Stimulated activated CD8-positive, alpha-beta memory T cell treated with anti-CD3 and anti-CD28 coated beads, Interleukin-7, amount 100 ng/mL, for 24 hours (primary cell): ENCODE data around the gene HOXB9.

Experiments
- DNase-seq: peaks from one replicate; pipeline ENCODE4 v3.0.0-alpha.2; 2020; ENCODE audit warnings: low read depth

HOXB9 gene

DNA sequence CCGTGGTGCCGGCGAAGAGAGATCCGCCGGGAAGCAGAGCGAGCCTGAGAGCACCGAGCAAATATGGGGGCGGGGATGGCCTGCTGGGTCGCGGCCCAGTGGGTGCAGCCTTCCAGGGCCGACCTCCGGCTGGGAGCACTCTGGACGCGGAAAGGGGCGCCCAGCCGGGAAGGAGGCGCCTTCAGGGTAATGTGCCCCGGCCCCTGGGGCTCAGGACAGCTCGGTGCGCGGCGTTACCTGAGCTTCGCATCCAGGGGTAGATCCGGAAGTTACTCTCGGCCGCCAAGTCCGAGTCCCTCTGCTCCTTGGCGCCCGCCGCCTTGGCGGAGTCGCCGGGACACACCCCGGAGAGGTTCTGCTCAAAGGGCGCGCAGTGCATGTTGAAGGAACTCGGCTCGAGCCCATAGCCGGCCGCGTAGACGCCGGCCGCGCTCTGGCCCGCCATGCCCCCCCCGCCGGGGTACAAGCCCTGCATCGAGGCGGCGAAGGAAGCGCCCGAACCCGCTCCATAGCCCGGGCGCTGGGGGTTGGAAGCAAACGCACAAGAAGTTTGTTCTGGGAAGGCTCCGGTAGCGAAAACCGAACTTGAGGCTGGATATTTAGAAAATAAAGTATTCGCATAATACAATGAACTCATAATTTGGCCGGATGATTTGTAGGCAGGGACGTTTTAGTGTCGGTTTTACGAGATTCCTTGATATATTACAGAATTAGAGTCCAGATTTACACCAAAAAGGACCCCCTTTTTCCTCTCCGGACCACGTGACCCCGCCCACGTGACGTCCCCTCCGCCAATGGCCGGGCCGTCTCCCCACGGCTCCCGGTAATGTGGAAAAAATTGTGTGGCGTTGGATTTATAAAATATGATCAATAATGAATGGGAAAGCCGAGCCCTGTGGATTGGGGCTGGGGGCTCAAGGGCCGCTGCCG, 15.6 kb downstream of the HOXB9 start, which contains the start of gene HOXB7:
Gene HOXB7, minus strand, starts transcription at position 736 of the 930 bp plus-strand sequence. Its CDS starts 99 bp downstream, at position 637.
- peak; percentile 55 for DNase-seq

DNA sequence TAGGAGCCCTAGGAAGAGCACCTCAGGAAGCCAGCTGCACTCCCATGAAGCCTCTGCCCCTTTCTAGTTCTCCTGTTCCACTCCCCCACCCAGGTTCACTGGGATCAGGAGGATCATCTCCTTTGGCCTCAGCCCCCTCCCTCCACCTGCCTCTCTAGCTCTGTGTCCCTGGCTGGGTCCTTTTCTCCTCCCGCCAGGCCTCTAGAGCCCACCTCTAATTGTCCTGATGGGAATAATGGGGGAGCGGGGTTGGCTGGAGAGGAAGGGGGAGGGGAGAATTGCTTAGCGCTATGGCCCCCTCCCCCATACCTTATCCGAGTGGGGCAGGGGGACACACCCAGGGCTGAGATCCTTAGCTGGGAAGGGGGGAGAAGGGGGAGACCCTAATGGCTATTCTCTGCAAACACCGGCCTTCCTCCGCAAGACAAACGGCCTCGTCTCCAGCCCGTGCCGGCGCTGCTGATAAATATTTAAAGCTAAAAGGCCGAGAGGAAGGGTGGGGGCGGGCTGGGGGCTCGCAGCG, 16.3 kb downstream of the HOXB9 start:
- no peak for DNase-seq

DNA sequence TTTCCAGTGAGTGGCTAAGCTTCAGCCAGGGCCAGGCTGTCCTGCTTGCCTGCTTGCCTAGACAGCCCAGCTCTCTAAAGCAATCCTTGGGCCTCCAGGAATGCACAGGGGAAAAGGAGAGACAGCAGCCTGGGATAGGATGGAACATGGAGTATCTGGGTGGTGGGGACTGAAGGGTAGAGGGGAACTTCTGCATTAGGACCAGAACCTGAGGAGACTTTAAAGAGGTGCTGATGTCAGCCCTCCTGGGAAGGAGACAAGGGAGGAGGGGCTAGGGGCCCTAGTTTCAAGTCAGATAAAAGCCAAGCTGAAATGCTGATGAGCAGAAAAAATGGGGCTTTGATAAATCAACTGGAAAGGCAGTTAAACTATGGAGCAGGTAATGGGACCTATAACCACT, 17.1 kb downstream of the HOXB9 start:
- no peak for DNase-seq

DNA sequence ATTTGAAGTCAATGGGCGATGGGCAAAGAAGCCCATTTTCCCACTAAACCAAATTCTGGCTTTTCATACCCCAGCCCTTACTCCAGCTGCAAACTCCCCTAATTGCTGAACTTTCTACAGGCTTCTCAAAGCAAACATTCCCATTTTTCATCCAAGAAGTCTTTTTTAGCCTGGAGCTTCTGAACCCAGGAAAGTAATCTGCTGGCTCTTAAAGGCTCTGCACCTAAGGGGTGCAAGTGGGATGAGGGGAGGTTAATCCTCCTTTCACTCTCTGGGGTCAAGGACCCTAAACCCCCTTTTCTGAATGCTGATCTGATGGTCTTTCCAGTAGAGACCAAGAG, 17.7 kb downstream of the HOXB9 start:
- DNase-seq, result no peak

DNA sequence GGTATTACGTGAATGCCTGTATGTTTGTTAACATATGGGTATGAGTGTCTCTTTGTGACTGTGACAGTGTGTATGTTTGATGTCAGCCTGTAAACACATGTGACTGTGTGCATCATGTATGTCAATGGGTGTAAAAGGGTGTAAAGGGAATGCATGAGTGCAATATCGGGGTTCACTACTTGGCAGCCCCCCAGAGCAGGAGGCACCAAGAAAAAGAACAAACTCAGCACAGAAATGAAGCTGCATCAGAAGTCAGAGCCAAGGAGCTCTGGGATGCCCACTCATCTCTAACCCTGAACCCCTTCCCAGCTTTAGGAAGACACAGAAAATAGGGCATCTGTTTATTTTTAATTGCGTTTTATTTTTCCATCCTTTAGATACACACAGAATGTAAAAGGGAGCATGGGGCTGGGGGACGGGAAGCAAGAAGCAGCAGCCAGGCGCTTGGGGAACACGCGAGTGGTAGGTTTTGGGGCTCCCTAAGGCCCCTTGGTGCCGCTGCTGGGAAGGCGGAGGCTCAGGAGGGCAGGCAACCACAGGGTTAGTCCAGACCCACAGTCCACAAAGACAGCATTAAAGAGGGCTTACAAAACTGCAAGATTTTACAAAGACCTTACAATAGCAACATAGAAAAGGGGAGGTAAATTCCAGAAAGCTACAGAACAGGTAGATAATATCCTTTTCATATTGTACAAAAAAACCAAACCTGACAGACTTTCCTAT, 19.1 kb downstream of the HOXB9 start:
- DNase-seq, result no peak

DNA sequence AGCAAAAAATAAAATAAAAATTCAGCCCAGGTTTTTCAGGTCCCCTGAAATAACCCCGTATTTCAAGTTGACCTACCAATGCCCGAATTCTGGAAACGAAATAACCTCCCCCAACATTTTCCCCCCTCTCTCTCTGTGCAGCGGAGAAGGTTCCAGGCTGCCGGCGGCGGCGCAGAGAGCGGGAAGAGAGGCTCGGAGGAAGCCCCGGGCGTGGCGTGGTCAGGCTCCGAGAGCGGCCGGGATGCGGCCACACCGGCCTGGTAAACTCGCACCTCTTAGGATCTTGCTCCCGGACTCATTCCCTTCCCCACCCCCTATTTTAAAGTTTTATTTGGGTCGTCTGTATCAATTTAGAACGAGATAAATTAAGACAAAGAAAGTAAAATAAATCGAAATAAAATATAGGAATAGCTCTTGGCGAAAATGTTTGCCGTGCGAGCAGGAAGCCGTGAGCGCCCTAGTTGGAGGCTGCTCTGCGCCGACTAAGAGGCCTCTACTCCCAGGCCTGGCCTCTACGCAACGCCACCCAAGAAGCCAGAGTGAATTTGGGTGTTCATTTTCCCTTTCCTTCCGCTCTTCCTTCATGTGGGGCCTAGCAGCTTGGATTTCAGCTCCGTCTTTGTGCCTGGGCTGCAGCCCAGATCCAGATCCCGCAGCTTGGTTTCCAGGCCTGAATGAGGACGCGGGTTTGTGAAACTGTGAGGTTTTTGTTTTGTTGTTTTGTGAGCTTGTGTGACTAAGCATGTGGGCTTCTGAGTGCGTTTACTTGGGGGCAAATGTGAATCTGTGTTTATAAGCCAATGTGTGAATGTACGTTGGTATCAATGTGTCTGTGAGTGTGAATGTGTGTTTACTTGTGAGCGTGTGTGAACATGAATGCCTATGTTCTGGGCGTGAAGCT, 19.9 kb downstream of the HOXB9 start:
- no peak for DNase-seq

DNA sequence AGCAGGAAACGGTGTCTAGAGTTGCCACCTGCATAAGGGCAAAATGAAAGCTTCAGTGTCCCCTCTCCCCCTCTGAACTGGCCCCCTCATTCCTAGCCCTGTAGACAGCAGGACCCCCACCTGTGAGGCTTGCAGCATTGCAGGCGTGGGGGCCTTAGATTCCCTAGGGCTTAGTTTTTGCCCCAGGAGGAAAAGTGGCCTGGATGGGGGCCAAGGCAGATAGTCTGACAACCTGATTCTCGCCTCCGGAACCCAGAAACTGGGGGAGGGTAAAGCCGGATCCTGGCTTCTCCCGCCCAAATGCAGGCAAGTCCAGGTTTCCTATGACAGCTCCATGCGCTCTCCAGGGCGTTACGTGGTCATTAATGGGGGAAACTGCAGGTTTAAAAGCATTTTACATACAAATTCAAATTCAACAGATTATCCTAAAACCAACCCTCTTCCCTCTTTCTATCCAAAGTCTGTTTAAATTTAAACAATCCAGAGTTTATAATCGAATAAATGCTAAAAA, 20.7 kb downstream of the HOXB9 start:
- no peak for DNase-seq

DNA sequence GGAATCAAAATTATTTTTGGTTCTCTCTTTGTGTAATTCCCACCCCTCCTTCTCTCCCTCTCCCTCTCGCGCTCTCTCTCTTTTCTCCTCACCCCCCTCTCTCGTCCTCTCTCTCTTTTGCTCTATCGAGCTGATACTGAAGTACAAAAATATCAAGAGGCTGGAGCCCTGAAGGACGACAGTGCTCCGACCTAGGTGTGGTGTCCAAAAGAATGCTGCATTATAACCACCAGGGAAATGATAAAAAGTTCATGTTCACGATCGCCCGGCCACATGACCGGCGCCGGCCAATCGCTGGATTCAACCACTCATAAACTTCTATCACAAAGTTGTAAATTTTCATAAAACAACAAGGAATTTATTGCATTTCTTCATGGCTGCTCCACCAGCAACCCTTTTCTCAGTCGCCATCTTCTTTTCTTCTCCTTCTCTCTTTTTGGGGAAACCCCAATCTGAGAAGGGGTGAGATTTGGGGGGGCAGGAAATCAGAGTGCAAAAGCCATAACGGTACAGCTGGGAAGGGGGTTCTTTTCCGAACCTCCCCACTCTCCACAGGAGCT, 21.3 kb downstream of the HOXB9 start, which contains the start of gene HOXB6:
Gene HOXB6, minus strand, starts transcription at position 217 of the 560 bp plus-strand sequence. CDS start 6,836 bp downstream, outside the sequence.
- DNase-seq, result no peak

DNA sequence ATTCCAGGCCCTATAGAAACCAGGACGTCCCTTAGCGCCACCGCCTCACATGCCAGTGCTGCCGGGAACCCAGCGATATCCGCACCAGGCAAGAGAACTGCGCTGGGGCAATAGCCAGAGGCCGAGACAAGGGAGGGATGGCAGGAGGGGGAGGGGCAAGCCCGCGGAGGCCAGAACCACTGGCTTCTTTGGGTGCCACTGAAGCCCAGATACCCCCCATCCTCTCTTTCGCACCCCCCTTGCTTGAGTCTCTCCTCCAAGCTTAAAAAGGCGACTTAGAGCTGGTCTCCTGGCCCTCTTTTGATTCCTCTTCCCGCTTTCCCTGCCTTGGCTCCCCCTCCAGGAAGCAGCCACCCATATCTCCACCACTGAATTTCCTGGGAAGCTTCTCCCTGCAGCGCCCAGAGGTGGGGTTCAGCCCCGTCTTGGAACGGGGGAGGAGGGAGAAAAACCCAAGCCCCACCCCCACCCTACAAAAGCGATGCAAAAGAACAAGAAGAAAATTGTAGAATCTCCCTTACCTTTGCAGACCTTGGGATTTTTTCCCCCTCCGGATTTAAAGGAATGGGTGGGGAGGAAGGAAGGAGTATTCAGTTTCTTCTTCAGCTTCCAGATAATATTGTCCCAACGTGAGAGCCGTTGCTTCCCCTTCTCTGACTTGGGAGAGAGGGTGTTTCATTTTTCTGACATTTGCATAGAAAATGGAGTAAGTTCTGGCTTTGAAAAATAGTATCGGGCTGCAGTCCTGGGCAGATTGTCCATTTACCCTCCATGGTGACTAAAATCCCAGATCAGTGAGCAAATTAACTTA, 22.0 kb downstream of the HOXB9 start:
- DNase-seq, result no peak

DNA sequence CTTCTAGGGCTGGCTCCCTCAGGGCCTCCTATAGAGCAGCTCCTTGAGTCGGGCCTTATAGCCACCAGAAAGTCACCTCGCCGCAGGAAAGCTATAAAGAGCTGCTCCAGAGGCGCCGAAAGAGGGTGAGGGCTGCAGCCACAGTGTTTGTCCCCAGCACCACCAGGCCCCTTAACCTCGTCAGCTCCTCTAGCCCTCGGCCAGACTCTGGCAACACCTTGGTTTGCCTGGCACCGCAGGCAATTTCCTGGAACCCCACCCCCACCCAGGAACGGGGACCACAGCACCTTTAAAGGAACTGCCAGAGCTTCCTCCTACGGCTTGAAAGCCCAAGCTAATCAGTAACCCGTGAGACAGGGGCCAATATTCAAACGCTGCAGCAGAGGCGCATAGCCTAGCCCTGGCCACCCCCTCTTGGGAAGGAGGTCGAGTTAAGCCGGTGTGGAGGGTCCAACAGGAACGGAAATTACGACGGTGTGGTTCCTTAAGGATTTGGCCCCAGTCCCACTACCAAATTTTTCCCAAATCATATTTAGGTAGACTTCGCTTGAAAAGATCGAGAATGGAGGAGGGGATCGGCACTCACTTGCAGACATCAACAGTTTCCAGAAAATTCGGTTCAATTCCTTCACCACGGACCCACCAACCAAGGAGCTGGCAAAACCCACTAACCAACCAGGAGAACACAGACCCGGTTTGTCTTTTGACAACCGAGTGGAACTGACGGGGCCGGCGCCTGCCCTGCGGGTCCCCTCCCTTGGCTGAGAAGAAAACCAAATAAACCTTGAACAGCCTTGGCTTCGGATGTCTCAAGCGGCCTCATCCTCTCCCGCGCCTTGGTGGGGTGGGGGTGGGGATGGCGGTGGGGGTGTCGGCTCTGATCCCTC, 24.4 kb downstream of the HOXB9 start:
- no peak for DNase-seq

DNA sequence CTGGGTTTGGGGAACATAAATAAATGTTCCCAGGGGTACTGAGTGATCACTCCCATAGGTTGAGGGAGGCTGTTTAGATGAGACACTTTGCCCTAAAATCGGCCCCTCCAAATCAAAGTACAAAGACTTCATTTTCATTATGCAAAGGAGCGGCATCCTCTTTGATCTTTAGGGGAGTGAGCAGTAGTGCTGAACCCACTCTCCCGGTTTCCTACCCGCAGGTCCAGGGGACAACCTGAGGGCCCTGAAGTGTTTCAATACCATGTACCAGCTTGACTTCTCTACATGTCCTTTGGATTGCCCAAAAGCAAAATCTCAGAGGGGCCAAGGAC, 25.0 kb downstream of the HOXB9 start:
- no peak for DNase-seq

DNA sequence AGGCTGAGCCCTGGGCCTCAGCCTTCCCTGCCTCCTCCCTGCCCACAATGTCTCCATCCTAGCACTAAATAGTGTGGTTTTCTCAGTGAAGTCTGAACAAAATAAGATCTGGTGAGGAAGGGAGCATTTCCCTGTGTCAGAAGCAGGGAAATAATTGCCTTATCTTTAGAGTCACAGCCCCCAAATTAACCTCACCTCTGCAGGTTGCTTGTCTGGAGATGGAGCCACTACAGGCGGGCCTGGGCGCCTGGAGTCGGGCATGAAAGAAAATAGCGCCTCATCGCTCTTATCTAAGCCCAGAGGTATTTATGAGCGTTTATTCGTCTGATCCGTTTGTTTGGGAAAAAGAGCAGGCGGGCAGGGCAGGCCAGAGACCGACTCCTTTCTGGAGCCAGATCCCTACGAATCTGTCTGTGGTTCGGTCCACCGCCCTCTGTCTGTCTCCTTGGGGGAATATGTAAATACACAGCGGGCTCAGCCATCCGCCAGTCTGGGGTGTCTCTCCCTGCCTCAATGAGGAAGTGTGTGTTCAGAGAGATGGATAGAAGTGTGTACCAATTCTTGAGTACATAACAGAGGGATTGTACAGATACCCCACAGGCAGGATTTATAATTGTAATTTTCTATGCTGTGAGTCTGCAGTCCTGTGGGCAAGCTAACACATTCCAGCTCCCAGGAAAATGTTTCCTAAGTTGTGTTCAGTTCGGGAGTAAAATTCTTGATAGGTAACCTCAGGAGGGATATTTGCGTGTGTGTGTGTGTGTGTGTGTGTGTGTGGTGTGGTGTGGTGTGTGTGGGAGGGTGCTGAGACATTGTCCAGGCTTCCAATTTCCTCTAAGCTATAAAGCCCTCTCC, 25.7 kb downstream of the HOXB9 start:
- no peak for DNase-seq

DNA sequence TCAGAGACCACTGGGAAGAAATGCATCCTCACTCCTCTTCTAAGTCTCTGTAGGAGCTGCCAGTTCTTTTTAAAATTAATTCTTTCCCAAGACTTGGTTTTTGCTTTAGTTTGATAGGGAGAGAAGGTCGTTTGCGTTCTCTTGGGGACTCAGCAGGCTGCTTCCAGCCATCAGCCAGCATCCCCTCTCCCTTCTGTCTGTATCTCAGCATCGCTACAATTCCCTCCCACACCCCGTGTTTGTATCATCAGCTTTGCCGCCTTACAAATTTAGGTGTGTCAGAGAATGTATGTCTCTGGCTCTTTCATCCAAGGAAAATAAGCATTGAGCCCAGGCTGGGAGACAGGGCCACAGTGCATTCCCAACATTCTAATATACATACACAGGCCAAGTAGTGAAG, 26.8 kb downstream of the HOXB9 start:
- DNase-seq, result no peak

DNA sequence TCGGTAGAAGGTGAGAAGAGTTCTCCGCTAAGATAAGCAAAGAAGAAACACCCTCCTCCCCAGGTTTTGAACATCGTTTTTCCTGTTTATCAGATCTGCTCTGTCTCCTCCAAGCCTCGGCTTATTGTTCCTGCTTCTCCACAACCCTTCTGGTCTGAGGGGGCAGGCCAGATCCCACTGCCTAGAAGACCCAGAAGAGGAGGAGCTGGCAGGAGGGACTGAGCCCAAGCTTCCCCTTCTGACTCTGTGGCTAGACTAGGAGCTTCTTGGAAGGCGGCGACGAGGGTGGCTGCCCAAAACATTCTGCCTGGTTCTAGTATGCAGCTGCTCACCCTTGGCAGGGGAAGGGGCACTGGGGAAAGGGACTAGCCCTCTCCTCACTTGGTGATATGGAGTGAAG, 27.4 kb downstream of the HOXB9 start:
- no peak for DNase-seq

DNA sequence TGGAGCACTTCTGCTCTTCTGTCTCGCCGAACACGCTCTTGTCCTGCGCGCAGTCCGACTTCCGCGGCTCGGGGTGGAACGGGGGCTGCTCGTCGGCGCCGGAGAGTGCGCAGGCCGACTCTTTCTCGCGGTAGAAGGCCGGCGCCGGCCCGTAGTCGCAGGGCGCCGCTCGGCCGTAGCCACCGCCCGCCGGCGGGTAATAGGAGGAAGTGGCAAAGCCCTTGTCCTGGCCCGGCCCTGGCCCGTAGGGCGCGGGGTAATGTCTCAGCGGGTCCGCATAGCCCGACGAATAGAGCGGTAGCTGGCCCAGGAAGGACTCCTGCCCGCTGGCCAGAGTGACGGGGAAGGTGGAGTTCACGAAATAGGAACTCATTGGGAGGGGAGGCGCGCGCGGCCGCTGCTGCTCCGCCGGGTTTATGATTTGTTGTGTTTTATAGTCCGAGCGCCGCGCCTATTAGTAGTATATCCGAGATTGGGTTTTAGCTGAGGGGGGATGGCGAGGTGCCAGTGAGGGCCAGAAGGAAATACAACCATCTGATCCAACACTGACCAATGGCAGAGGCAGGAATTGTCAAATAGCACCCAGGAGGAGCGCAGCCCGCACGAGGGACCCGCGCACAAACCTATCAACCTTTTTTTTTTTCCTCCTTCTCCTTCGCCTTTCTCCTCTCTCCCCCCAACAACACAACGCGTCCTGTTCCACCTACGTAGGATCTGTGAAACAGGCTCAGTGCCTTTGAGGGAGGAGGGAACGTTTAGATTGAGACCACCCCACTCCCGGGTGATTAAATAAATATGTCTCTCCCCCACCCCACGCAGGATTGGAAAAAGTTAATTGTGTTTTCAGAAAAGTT, 28.2 kb downstream of the HOXB9 start:
- DNase-seq, result no peak

DNA sequence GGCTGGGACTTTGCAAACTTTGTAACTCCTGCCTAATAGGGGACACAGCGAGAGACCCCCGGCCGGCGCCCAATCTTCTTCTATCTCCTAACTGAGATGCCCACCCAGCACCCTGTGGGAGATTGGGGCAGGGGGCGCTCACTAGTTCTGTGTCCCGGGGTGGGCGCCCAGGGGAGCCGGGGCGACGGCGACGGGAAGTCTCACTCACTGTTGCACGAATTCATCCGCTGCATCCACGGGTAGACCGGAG, 28.7 kb downstream of the HOXB9 start:
- DNase-seq, result no peak

DNA sequence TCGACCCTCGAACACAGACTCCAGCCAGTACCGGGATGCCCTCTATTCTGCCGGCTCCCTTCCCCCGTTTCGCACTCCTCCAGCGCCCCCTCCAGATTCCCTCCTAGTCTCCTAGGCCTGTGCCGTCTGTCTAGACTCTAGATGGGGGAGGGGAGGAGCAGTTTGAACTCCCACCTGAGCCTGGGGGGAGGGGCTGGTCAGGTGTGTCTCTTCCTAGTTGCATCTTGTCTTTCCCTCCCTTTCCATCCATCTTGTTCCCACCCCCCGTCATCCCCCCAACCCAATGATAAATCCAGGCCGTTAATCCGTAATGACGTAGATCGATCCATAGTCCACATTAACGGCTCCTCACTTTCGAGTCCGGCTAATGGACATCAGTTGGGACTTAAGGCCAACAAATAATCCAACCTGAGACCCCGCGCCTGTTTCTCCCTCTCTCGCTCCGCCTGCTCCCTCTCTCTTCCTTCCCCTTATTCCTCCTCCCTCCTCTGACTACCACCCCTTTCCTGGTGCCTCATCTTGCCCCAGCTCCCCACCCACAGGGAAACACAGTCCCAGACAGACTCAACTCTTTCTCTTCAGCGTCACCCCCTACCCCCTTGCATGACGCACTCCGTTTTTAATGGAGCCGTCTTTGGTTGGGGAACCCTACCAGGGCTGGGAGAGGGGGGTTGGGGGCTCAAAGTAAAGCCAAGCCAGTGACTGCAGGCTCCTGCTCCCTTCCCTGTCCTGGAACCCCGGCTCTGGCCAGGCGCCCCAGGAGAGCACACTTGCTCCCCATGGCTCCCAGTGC, 29.2 kb downstream of the HOXB9 start:
- DNase-seq, result no peak
